Fibroblast of skin of left biceps (primary cell): ENCODE data around the gene ST6GAL1.
"Not testable (repeated sequence)": the region's sequence is repeated elsewhere in the genome, so short reads cannot be mapped to it uniquely, and the experiment has no call there.

Source experiments
- DNase-seq, 2 experiments: peaks; one replicate each; pipeline ENCODE4 v3.0.0-alpha.2; 2013; ENCODE audit warnings: low read depth in 2 of 2

Gene ST6GAL1

GRCh38 chr3:187044867-187045552 is 114.7 kb downstream of the ST6GAL1 start:
- no peak for DNase-seq

DNA sequence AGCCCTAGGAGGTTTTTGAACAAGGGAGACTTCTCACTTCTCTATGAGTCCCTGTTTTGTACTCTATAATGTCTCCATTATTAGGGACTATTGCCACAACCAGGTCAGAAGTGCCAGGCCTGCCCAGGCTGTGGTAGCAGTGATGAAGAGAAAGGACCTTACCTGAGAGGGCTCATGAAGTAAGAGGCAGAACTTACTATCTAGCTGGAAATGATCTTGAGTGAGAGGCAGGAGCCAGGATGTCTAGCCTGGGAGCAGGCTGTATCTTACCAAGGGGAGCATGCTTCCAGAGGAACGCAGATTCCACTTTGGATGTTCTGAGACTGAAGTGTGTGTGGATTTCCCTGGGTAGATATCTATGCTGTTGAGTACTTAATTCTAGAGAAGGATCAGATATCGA is 115.7 kb downstream of the ST6GAL1 start:
- DNase-seq: no peak

- no peak for DNase-seq
Measured at GRCh38 chr3:187049462-187050101, 119.3 kb downstream of the ST6GAL1 start.

DNA sequence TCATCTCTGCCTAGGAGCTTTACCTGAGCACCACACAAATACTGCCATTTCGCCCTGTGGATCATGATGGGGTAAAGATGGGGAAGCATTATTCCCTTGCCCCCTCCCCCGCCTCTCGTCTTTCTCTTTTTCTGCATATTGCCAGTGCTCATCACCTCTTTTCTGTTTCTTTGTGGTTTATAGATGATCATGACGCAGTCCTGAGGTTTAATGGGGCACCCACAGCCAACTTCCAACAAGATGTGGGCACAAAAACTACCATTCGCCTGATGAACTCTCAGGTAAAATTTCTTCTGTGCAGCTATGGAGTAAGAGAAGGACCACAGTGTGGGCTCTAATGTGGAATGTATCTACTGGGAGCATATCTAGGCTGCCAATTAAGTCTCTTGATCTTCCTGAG is 120.7 kb downstream of the ST6GAL1 start:
- DNase-seq: no peak

- DNase-seq: no peak
Measured at GRCh38 chr3:187051724-187052366, 121.5 kb downstream of the ST6GAL1 start.

DNA sequence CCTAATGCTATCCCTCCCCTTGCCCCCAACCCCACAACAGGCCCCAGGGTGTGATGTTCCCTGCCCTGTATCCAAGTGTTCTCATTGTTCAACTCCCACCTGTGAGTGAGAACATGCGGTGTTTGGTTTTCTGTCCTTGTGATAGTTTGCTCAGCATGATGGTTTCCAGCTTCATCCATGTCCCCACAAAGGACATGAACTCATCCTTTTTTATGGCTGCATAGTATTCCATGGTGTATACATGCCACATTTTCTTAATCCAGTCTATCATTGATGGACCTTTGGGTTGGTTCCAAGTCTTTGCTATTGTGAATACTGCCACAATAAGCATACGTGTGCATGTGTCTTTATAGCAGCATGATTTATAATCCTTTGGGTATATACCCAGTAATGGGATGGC is 122.1 kb downstream of the ST6GAL1 start:
- not testable (repeated sequence) for DNase-seq

- DNase-seq: not testable (repeated sequence)
Measured at GRCh38 chr3:187054433-187054832, 124.1 kb downstream of the ST6GAL1 start.

GRCh38 chr3:187057803-187058202 is 127.5 kb downstream of the ST6GAL1 start:
- DNase-seq: not testable (repeated sequence)

GRCh38 chr3:187061748-187062147 is 131.4 kb downstream of the ST6GAL1 start:
- DNase-seq: no peak

DNA sequence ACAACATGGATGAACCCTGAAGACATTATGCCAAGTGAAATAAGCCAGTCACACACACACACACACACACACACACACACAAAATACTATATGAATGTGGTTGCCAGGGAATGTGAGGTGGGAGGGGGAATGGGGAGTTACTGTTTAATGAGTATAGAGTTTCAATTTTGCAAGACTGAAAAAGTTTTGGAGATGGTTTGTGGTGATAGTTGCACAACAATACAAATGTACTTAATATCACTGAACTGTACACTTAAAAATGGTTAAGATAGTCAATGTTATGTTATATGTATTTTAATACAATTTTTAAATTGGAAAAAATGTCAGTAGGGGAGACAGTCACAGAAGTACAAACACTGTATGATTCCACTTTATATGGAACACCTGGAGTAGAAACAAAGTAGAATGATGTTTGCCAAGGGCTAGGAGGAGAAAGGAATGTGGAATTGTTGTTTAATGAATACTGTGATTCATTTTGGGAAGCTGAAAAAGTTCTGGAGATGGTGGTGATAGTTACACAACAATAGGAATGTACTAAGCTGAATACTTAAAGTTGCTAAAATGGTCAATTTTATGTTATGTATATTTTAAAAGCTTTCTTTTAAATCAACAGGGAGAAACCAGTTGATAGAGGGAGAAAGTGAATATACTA is 132.3 kb downstream of the ST6GAL1 start:
- DNase-seq: peak; percentile 86 to 90

DNA sequence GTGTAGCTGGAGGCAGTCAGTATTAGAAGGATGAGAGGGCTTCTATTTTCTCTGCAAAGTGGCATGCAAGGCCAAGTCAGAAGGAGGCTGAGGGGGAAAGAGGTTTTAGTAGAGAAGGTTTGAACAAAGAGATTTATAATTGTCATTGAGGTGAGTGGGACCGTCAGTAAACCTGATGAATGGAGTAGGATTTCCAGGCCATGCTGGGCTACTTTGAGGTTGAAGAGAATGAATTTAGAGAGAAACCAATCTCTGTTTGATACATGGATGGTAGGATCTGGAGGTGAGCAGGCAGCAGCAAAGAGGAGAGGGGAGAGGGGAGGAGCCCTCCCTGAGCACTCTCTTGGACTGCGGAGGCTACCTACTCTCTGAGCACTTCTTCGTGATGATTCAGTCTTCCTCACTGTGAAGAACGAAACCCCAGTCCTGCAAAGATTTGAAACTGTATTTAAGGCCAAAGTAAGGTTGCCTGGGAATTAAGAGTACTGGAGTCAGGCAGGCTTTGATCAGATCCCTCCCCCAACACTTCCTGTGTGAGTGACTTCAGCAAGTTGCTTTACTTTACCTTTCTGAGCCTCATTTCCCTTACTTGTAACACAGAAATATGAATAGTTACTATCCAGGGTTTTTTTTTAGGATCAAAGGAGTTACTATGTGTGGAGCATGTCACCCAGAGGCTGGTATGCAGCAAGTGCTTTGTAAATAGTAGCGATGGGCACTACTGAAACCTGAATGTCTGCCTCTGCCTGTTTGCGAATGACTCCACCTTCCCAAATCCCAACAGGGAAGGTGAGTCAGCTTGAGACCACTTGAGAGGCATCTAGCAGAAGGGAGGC is 133.2 kb downstream of the ST6GAL1 start:
- DNase-seq: no peak

DNA sequence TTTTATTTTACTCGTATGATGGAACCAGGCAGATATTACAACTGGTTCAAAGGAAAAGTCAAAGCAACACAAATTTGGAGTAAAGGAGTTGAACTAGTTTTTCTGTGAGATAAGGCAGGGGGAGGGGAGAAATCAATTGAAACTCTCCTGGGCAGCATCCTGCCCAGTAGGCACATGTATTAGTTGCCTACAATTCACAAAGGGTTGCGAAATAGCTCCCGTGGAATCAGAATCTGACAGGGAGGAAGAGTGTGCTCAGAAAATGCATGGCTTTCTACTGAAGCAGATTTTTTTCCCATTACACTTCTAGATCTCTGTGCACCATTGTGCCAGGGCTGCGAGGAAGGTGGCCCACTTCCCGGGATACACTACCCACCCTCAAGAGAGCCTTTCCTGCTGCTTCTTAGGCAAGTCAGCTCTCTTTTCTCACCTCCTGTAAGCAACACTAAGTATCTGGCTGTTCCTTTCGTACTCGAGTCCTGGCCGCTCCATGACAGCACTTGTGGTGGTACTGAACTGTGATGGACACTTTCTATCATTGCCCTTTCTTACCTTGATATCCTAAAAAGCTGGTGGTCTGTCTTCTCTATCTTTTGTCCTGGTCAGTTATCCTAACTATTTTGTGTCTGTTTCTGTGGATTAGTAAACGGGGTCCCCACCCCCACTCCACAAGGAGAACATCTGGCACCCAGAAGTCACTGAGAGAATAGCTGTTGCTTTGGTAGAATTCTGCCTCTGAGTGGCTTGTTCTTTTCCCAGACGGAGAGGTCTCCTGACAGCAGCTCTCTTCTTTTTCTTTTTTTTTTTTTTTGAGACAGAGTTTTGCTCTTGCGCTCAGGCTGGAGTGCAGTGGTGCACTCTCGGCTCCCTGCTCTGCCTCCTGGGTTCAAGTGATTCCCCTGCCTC is 134.1 kb downstream of the ST6GAL1 start:
- peak; percentile 59 to 63 for DNase-seq

GRCh38 chr3:187066228-187066995 is 136.1 kb downstream of the ST6GAL1 start:
- DNase-seq: no peak

- no peak for DNase-seq
Measured at GRCh38 chr3:187068787-187069186, 138.5 kb downstream of the ST6GAL1 start.

- DNase-seq: no peak
Measured at GRCh38 chr3:187069857-187070516, 139.7 kb downstream of the ST6GAL1 start.

GRCh38 chr3:187072102-187072501 is 141.8 kb downstream of the ST6GAL1 start:
- no peak for DNase-seq

DNA sequence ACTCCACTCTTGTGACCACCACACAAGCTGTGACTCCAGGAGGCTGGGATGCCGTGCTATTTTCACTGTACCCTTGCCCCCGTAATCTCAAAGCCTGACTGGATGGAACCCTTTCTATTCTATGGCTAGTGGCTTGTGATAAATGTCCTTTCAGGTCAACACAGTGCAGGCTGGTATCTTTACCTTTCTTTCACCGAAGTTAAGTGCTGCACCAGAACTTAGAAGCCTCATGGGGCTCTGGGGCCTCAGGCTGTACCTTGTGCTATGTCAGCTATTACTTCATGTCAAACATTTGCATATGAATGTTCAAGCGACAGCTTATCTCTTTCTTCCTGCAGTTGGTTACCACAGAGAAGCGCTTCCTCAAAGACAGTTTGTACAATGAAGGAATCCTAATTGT is 142.2 kb downstream of the ST6GAL1 start:
- DNase-seq: no peak

DNA sequence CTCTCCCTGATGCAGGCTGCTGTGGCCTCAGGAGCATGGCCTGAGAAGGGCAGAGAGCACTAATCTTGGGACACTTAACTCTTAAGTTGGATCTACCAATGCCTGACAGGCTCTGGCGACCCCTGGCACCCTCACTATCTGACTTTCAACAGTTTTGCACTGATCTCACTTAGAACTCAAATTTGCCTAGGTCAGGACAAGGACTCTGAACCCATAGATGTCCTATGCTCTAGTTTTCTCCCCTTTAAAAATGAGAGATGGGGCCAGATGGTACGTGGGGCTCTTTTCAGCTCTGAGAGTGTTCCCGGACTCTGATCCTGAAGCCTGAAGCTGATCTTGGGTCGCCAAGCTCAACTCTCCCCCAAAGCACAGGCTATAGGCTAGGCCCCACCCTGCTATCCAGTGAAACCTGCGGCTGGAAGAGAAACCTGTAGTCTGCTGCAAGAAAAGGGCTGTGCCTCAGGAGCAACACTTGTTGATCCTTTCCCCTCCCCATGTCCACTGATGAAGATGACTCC is 143.3 kb downstream of the ST6GAL1 start:
- no peak for DNase-seq

DNA sequence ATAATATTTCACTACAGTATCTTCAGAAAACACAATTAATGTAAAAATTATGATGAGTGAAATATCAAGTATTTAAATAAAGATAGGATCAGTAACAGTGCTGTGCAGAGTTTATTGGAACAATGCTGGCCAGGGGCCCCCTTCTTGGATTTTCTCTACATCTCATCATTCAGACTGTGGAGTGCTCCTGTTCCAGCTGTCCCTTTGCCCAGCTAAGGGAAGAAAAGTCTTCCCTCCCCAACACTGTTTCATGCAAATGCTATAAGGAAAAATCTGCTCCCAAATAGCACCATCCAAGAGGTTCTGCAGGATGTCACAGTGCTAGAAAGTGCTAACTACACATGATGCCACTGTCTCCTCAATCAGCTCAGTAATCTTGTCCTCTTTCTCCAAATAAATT is 144.5 kb downstream of the ST6GAL1 start:
- no peak for DNase-seq
